LNCAP (cell line): Measurements from ENCODE around the gene LTBP3.

ENCODE experiments used
- TF ChIP-seq, protein P1 (sequence below): fragments of 450-650 bp; IDR thresholded peaks from 2 replicates; pipeline ENCODE4 v1.5.1; 2017; ENCODE audit warnings: mild to moderate bottlenecking

LTBP3 gene

GRCh38 chr11:65558002-65558929 is at the start of gene LTBP3:
Gene LTBP3 (minus strand): TSS chr11:65558359. CDS start chr11:65557959, 400 bp downstream.
- TF ChIP-seq, protein P1, sequence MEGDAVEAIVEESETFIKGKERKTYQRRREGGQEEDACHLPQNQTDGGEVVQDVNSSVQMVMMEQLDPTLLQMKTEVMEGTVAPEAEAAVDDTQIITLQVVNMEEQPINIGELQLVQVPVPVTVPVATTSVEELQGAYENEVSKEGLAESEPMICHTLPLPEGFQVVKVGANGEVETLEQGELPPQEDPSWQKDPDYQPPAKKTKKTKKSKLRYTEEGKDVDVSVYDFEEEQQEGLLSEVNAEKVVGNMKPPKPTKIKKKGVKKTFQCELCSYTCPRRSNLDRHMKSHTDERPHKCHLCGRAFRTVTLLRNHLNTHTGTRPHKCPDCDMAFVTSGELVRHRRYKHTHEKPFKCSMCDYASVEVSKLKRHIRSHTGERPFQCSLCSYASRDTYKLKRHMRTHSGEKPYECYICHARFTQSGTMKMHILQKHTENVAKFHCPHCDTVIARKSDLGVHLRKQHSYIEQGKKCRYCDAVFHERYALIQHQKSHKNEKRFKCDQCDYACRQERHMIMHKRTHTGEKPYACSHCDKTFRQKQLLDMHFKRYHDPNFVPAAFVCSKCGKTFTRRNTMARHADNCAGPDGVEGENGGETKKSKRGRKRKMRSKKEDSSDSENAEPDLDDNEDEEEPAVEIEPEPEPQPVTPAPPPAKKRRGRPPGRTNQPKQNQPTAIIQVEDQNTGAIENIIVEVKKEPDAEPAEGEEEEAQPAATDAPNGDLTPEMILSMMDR: no peak

DNA sequence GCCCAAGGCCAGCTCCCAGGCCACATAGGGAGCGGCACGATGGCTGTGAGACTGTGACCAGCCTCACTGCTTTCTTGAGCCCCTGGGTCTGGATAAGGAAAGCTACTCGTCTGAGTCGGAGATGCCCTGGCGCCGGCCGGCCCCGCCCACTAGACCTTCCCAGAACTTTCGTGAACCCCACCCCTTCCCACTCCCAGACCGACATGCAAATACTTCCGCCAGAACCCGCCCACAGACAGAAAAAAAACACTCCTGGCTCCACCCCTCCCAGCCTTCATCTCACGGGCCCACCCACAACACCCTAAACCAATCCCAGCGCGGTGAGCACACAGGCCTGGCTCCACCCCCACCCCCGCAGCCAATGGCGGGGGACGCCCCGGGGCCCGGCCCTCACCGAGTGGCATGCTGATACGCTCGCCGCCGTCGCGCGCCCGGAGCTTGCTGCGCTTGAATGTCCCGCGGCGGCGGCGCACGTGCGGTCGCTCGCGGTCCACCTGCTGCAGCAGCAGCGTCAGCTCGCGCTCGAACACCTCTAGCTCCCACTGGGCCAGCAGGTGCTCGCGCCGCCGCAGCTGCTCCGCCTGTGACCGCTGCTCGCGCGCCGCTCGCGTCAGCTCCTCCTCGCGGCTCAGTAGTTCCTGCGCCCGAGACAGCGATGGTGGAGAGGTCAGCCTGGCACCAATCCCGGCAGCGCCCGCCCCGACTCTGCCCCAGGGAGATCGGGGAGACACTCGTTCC is 48.9 kb upstream of the LTBP3 start:
- TF ChIP-seq, protein P1: no peak

- TF ChIP-seq, protein P1: no peak
Observed at GRCh38 chr11:65604258-65604657, 46.1 kb upstream of the LTBP3 start.

GRCh38 chr11:65599955-65600246 is 41.7 kb upstream of the LTBP3 start:
- TF ChIP-seq, protein P1: no peak

DNA sequence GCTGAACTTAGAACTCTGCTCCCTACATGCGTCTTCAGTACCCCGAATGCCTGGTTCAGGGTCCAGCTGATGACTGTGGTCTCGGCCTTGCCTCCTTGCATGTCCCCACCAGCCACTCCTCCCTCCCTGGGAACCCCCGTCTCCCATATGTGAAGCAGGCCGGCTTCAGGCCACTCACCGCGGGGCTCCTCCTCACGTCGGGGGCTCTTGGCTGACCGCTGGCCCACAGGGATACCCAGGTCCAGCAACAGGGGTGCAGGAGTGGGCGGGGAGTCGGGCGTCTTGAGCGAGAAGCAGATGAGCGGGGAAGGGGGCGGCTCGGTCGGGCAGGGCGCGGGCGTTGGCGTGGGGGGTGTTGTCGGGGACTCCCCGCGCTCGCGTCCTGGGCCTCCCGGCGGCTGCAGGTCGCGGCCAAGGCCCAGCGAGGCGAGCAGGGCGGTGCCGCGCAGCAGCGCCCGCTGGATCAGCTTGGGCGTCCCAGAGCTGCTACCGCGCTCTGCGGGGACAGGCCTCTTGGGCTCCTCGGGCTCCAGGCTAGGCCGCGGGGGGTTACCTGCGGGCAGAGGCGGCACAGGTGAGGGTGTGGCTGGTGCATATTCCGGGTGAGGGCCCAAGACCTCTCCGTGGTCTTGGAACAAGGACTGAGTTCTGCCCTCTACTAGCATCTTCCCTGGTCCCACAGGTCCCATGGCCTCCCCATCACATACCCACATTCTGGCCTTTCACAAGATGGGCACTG is 41.2 kb upstream of the LTBP3 start:
- TF ChIP-seq, protein P1: no peak

- TF ChIP-seq, protein P1: no peak
Observed at GRCh38 chr11:65598258-65598699, 40.1 kb upstream of the LTBP3 start.

- TF ChIP-seq, protein P1: no peak
Observed at GRCh38 chr11:65596520-65596919, 38.4 kb upstream of the LTBP3 start.
